ENCODE measurements around the gene WWOX. TPM values are rescaled to one million over a fixed set of nuclear protein-coding genes. Genes with fewer than 3 reads are reported as not detected.

Gene WWOX
- polyA plus RNA-seq, 1 donor (not counting 4 experiments of a cell fraction or from before 2014, with no cell fraction given): 5.1 TPM

GRCh38 chr16:79173919-79174318, 1074.5 kb downstream of the WWOX start:
- FAIRE-seq: no peak

GRCh38 chr16:79175286-79176057, 1076.0 kb downstream of the WWOX start:
- no peaks in the 10 kb centered on the region for H3K36me3 ChIP-seq (ENCODE audit: control insufficient read depth in 2 of 2, extremely low read depth in 1 of 2, insufficient read depth in 2 of 2, low read length in 2 of 2)
- TF ChIP-seq EZH2 (IDR thresholded peaks at IDR 0.05; ENCODE audit: low read length) (no peak), CTCF (optimal IDR thresholded peaks at IDR 0.05 in 1 of 3, IDR thresholded peaks at IDR 0.05 in 1 of 3, conservative IDR thresholded peaks at IDR 0.05 in 1 of 3; ENCODE audit: extremely low read depth in 1 of 3, insufficient read depth in 2 of 3, low read length in 3 of 3) (no peak)

More at GRCh38 chr16:79173919-79174318, 1074.5 kb downstream of the WWOX start:
- no peaks in the 10 kb centered on the region for H3K79me2 ChIP-seq (ENCODE audit: control insufficient read depth, insufficient read depth, low read length)
- dilution Hi-C loops (cut with MboI; ENCODE audit: extremely low pct_ligation_motif_present, low sequenced_read_pairs): no loop called here
- H3K36me3 ChIP-seq (ENCODE audit: control insufficient read depth in 2 of 2, extremely low read depth in 1 of 2, insufficient read depth in 2 of 2, low read length in 2 of 2): no peaks in the 10 kb centered on the region
- no peaks in the 10 kb centered on the region for H3K9me1 ChIP-seq (ENCODE audit: control insufficient read depth, extremely low read depth, insufficient read depth, low read length)
- H3K27ac ChIP-seq (ENCODE audit: control insufficient read depth, insufficient read depth, low read length): no peak overlapping the region
- no peak for DNase-seq (ENCODE audit: low read depth, low spot score)
- H3K4me1 ChIP-seq (ENCODE audit: control insufficient read depth, extremely low read depth, insufficient read depth, low read length): peaks cover 4% of the 10 kb centered on the region
- H3K4me2 ChIP-seq (ENCODE audit: control insufficient read depth, extremely low read depth, insufficient read depth, low read depth, low read length): no peak overlapping the region
- no peaks in the 10 kb centered on the region for H3K27me3 ChIP-seq (ENCODE audit: control insufficient read depth, extremely low read depth, insufficient read depth, low read length)
- no peak overlapping the region for H2AFZ ChIP-seq (ENCODE audit: control insufficient read depth, low read length)
- no peaks in the 10 kb centered on the region for H3K9me3 ChIP-seq (ENCODE audit: control insufficient read depth, low read depth, low read length)
- no peak for TF ChIP-seq CTCF (optimal IDR thresholded peaks at IDR 0.05 in 1 of 3, IDR thresholded peaks at IDR 0.05 in 1 of 3, conservative IDR thresholded peaks at IDR 0.05 in 1 of 3; ENCODE audit: extremely low read depth in 1 of 3, insufficient read depth in 2 of 3, low read length in 3 of 3)
- no peak for TF ChIP-seq EZH2 (IDR thresholded peaks at IDR 0.05; ENCODE audit: low read length)
- no peaks in the 10 kb centered on the region for H4K20me1 ChIP-seq (ENCODE audit: control insufficient read depth, extremely low read depth, insufficient read depth, low read length)
- no peak overlapping the region for H3K9ac ChIP-seq (ENCODE audit: control insufficient read depth, extremely low read depth, insufficient read depth, low read length)
- H3K4me3 ChIP-seq (ENCODE audit: control insufficient read depth in 2 of 3, extremely low read depth in 1 of 3, insufficient read depth in 2 of 3, low read depth in 1 of 3, low read length in 3 of 3): no peak overlapping the region

More at GRCh38 chr16:79175286-79176057, 1076.0 kb downstream of the WWOX start:
- FAIRE-seq (no peak), DNase-seq (ENCODE audit: low read depth, low spot score) (peak; percentile 5)
- H3K79me2 ChIP-seq (ENCODE audit: control insufficient read depth, insufficient read depth, low read length): no peaks in the 10 kb centered on the region
- no peaks in the 10 kb centered on the region for H3K9me3 ChIP-seq (ENCODE audit: control insufficient read depth, low read depth, low read length)
- no peak overlapping the region for H3K9ac ChIP-seq (ENCODE audit: control insufficient read depth, extremely low read depth, insufficient read depth, low read length)
- H4K20me1 ChIP-seq (ENCODE audit: control insufficient read depth, extremely low read depth, insufficient read depth, low read length): no peaks in the 10 kb centered on the region
- no peaks in the 10 kb centered on the region for H3K27me3 ChIP-seq (ENCODE audit: control insufficient read depth, extremely low read depth, insufficient read depth, low read length)
- no peak overlapping the region for H3K4me2 ChIP-seq (ENCODE audit: control insufficient read depth, extremely low read depth, insufficient read depth, low read depth, low read length)
- dilution Hi-C loops (cut with MboI; ENCODE audit: extremely low pct_ligation_motif_present, low sequenced_read_pairs): no loop called here
- H3K9me1 ChIP-seq (ENCODE audit: control insufficient read depth, extremely low read depth, insufficient read depth, low read length): no peaks in the 10 kb centered on the region
- no peak overlapping the region for H3K4me3 ChIP-seq (ENCODE audit: control insufficient read depth in 2 of 3, extremely low read depth in 1 of 3, insufficient read depth in 2 of 3, low read depth in 1 of 3, low read length in 3 of 3)
- no peak overlapping the region for H3K27ac ChIP-seq (ENCODE audit: control insufficient read depth, insufficient read depth, low read length)
- peaks cover 4% of the 10 kb centered on the region for H3K4me1 ChIP-seq (ENCODE audit: control insufficient read depth, extremely low read depth, insufficient read depth, low read length)
- H2AFZ ChIP-seq (ENCODE audit: control insufficient read depth, low read length): no peak overlapping the region

All from keratinocyte (primary cell).